Esophagus muscularis mucosa (tissue), 4 donors: ENCODE data around the gene CCDC32.

Experiments
- EP300 ChIP-seq: sonication (generic); formaldehyde crosslinking; IDR thresholded peaks from one replicate; pipeline ENCODE4 v1.6.1; 2017; ENCODE audit warnings: antibody characterized with exemption
- POLR2A ChIP-seq: fragments of 450-650 bp; IDR thresholded peaks from one replicate; pipeline ENCODE4 v1.6.1; 2017; ENCODE audit warnings: antibody characterized with exemption, moderate library complexity, mild to moderate bottlenecking, low read depth
- POLR2AphosphoS5 ChIP-seq, 2 donors: sonication (generic); formaldehyde crosslinking; IDR thresholded peaks; one replicate each; pipeline ENCODE4 v1.6.1; 2017; ENCODE audit warnings: antibody characterized with exemption in 2 of 2
- TF ChIP-seq, protein P1 (sequence below), 3 experiments: fragments of 200-600 bp in 2 of 3; fragments of 450-650 bp in 1 of 3; sonication (generic) in 2 of 3; IDR thresholded peaks; one replicate each; pipeline ENCODE4 v1.5.1; 2017 to 2019; ENCODE audit warnings: antibody characterized with exemption in 3 of 3, mild to moderate bottlenecking in 2 of 3, moderate library complexity in 1 of 3

- TF ChIP-seq, protein P1, sequence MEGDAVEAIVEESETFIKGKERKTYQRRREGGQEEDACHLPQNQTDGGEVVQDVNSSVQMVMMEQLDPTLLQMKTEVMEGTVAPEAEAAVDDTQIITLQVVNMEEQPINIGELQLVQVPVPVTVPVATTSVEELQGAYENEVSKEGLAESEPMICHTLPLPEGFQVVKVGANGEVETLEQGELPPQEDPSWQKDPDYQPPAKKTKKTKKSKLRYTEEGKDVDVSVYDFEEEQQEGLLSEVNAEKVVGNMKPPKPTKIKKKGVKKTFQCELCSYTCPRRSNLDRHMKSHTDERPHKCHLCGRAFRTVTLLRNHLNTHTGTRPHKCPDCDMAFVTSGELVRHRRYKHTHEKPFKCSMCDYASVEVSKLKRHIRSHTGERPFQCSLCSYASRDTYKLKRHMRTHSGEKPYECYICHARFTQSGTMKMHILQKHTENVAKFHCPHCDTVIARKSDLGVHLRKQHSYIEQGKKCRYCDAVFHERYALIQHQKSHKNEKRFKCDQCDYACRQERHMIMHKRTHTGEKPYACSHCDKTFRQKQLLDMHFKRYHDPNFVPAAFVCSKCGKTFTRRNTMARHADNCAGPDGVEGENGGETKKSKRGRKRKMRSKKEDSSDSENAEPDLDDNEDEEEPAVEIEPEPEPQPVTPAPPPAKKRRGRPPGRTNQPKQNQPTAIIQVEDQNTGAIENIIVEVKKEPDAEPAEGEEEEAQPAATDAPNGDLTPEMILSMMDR (IDR thresholded peaks at IDR 0.05): no peak
- no peak for TF ChIP-seq EP300
- TF ChIP-seq POLR2AphosphoS5 (IDR thresholded peaks at IDR 0.05): no peak
- no peak for TF ChIP-seq POLR2A
These were observed 9.0 kb downstream of the CCDC32 start for GRCh38 chr15:40555876-40556275.
